NCI-H1092 treated with DMSO at 0.1 percent for 48 hours (cell line): Measurements from ENCODE around the gene SLC29A1.
A peak's percentile ranks its signal among the peaks of the same experiment; 100 is the strongest.
"Not testable (repeated sequence)": the region's sequence is repeated elsewhere in the genome, so short reads cannot be mapped to it uniquely, and the experiment has no call there.

Source experiments
- DNase-seq: peaks from one replicate; lab custom pipeline; 2025; lab: John Stamatoyannopoulos, UW

Gene SLC29A1

GRCh38 chr6:44223319-44224028 is at the start of gene SLC29A1:
TSS of gene SLC29A1 (plus strand) at chr6:44223595. CDS start at chr6:44227314, 3,719 bp downstream.
- peak; percentile 81 for DNase-seq

- DNase-seq, result no peak
Measured at GRCh38 chr6:44176130-44176761, 47.1 kb upstream of the SLC29A1 start.

GRCh38 chr6:44176762-44177509 is 46.5 kb upstream of the SLC29A1 start:
- no peak for DNase-seq

- DNase-seq, result no peak
Measured at GRCh38 chr6:44177691-44178423, 45.5 kb upstream of the SLC29A1 start.

GRCh38 chr6:44178424-44179071 is 44.8 kb upstream of the SLC29A1 start:
- DNase-seq, result no peak

GRCh38 chr6:44179072-44179536 is 44.3 kb upstream of the SLC29A1 start:
- DNase-seq, result no peak

- no peak for DNase-seq
Measured at GRCh38 chr6:44179648-44180047, 43.7 kb upstream of the SLC29A1 start.

GRCh38 chr6:44180406-44180805 is 43.0 kb upstream of the SLC29A1 start:
- DNase-seq, result no peak

GRCh38 chr6:44180886-44181285 is 42.5 kb upstream of the SLC29A1 start:
- no peak for DNase-seq

- not testable (repeated sequence) for DNase-seq
Measured at GRCh38 chr6:44181784-44182183, 41.6 kb upstream of the SLC29A1 start.

- DNase-seq, result no peak
Measured at GRCh38 chr6:44182911-44183390, 40.4 kb upstream of the SLC29A1 start.

GRCh38 chr6:44183783-44184182 is 39.6 kb upstream of the SLC29A1 start:
- no peak for DNase-seq

GRCh38 chr6:44185356-44185755 is 38.0 kb upstream of the SLC29A1 start:
- not testable (repeated sequence) for DNase-seq

GRCh38 chr6:44185953-44186634 is 37.3 kb upstream of the SLC29A1 start:
- DNase-seq, result no peak

- no peak for DNase-seq
Measured at GRCh38 chr6:44186635-44187025, 36.8 kb upstream of the SLC29A1 start.

GRCh38 chr6:44188819-44189218 is 34.6 kb upstream of the SLC29A1 start:
- no peak for DNase-seq

- no peak for DNase-seq
Measured at GRCh38 chr6:44189257-44189656, 34.1 kb upstream of the SLC29A1 start.

- DNase-seq, result no peak
Measured at GRCh38 chr6:44190715-44191114, 32.7 kb upstream of the SLC29A1 start.

- no peak for DNase-seq
Measured at GRCh38 chr6:44192428-44193041, 30.9 kb upstream of the SLC29A1 start.

- DNase-seq, result no peak
Measured at GRCh38 chr6:44193307-44193910, 30.0 kb upstream of the SLC29A1 start.
